ENCODE results near the gene RIPOR2. TPM values are rescaled to one million over a fixed set of nuclear protein-coding genes. Genes with fewer than 3 reads are reported as not detected.

Gene RIPOR2
- total RNA-seq, 1 experiment from 2014 or later = 5.0 TPM

GRCh38 chr6:24799541-24799915, 136.2 kb downstream of the RIPOR2 start:
- TF ChIP-seq, protein P1, sequence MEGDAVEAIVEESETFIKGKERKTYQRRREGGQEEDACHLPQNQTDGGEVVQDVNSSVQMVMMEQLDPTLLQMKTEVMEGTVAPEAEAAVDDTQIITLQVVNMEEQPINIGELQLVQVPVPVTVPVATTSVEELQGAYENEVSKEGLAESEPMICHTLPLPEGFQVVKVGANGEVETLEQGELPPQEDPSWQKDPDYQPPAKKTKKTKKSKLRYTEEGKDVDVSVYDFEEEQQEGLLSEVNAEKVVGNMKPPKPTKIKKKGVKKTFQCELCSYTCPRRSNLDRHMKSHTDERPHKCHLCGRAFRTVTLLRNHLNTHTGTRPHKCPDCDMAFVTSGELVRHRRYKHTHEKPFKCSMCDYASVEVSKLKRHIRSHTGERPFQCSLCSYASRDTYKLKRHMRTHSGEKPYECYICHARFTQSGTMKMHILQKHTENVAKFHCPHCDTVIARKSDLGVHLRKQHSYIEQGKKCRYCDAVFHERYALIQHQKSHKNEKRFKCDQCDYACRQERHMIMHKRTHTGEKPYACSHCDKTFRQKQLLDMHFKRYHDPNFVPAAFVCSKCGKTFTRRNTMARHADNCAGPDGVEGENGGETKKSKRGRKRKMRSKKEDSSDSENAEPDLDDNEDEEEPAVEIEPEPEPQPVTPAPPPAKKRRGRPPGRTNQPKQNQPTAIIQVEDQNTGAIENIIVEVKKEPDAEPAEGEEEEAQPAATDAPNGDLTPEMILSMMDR (conservative IDR thresholded peaks at IDR 0.05) = no peak
- WGBS (ENCODE audit: extremely low coverage, insufficient read length, low lambda C conversion rate) = no CpG with 5 or more reads among the region's 1 CpG

More at GRCh38 chr6:24799541-24799915, 136.2 kb downstream of the RIPOR2 start:
- no peak overlapping the region for H3K9ac ChIP-seq (ENCODE audit: extremely low read depth, insufficient read length, low read length)
- peaks cover 5% of the 10 kb centered on the region for H3K4me1 ChIP-seq (ENCODE audit: insufficient read depth, low read length)
- no peak overlapping the region for H3K18ac ChIP-seq (ENCODE audit: insufficient read length, low read depth, low read length)
- H3K9me3 ChIP-seq (ENCODE audit: control insufficient read depth, low read depth, low read length) = no peaks in the 10 kb centered on the region
- H2BK120ac ChIP-seq (ENCODE audit: low read depth, low read length, poor library complexity, severe bottlenecking) = no peak overlapping the region
- no peak overlapping the region for H3K23ac ChIP-seq (ENCODE audit: insufficient read length, low read depth, low read length)
- H3K23me2 ChIP-seq (ENCODE audit: insufficient read length, low read depth, low read length, poor library complexity, severe bottlenecking) = no peaks in the 10 kb centered on the region
- H3K56ac ChIP-seq (ENCODE audit: insufficient read length, low read depth, low read length) = no peak overlapping the region
- H2AK5ac ChIP-seq (ENCODE audit: insufficient read length, low read length) = no peak overlapping the region
- H3K27ac ChIP-seq (ENCODE audit: insufficient read length, low read depth, low read length) = no peak overlapping the region
- no peak overlapping the region for H4K91ac ChIP-seq (ENCODE audit: insufficient read length, low read depth, low read length)
- DNase-seq = no peak
- H3K79me1 ChIP-seq (ENCODE audit: insufficient read depth, low read depth, low read length, poor library complexity, severe bottlenecking) = no peaks in the 10 kb centered on the region
- H2BK12ac ChIP-seq (ENCODE audit: insufficient read length, low read depth, low read length) = no peak overlapping the region
- peaks cover 13 to 20% of the 10 kb centered on the region in 2 experiments for H3K4me1 Mint-ChIP-seq
- H3K4ac ChIP-seq (ENCODE audit: low read depth, low read length) = no peak overlapping the region
- no peaks in the 10 kb centered on the region for H3K9me3 Mint-ChIP-seq
- H3K4me2 ChIP-seq (ENCODE audit: insufficient read depth, insufficient read length, low read length) = no peak overlapping the region
- no peak overlapping the region for H3K14ac ChIP-seq (ENCODE audit: insufficient read depth, low read length)
- no peak overlapping the region for H3T11ph ChIP-seq (ENCODE audit: low read length)
- H3K27me3 Mint-ChIP-seq (ENCODE audit: low read depth) = no peaks in the 10 kb centered on the region
- no peak overlapping the region for H2BK5ac ChIP-seq (ENCODE audit: insufficient read length, low read length)
- H3K27ac Mint-ChIP-seq = no peak overlapping the region
- H3K36me3 Mint-ChIP-seq (ENCODE audit: insufficient read depth in 1 of 3, low read depth in 3 of 3) = peaks cover 0 to 4% (median 4%) of the 10 kb centered on the region in 3 experiments; a peak in 1 of 7 replicates
- H2BK15ac ChIP-seq (ENCODE audit: low read depth, low read length) = no peak overlapping the region
- H4K8ac ChIP-seq (replicated peaks; ENCODE audit: insufficient read length, low read depth, low read length) = no peak overlapping the region
- no peak overlapping the region for H3K4me3 Mint-ChIP-seq
- H3K27me3 ChIP-seq (ENCODE audit: insufficient read depth, low read length) = no peaks in the 10 kb centered on the region; the same call in 1 of the 2 replicates
- H4K20me1 ChIP-seq (ENCODE audit: control insufficient read depth, insufficient read depth, insufficient read length) = no peaks in the 10 kb centered on the region
- H2BK20ac ChIP-seq (ENCODE audit: low read depth, low read length, poor library complexity, severe bottlenecking) = no peak overlapping the region
- no peak overlapping the region for H4K5ac ChIP-seq (ENCODE audit: insufficient read length, low read depth, low read length)
- no peak overlapping the region for H2AFZ ChIP-seq (ENCODE audit: low read length)
- no peaks in the 10 kb centered on the region for H3K79me2 ChIP-seq (ENCODE audit: insufficient read depth, low read length)

Data from H9 (cell line).